Activated CD8-positive, alpha-beta memory T cell treated with anti-CD3 and anti-CD28 coated beads, Interleukin-2, amount 50 U/mL, for 48 hours (primary cell): ENCODE measurements around the gene CFH.
"Not testable (repeated sequence)": the region's sequence is repeated elsewhere in the genome, so short reads cannot be mapped to it uniquely, and the experiment has no call there.

Source experiments
- DNase-seq: peaks from one replicate; pipeline ENCODE4 v3.0.0-alpha.2; 2020

The CFH gene

DNA sequence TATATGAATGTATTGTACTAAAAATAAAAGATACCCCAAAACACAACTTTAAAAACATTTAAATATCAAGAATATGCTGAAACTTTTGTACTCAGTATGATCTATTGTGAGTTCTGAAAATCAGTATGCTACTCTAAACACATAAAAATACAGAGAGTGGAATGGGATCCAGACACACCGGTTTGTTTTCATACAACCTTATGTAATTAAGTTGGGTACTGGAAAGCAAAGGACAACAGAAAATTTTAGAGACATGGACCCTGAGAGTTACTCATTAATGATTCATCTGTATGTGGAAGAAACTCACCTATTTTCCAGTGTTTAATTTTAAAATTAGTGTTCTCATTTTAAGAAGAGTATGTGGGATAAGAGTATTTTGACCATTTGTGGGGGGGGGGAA, 121.9 kb downstream of the CFH start:
- DNase-seq = no peak

DNA sequence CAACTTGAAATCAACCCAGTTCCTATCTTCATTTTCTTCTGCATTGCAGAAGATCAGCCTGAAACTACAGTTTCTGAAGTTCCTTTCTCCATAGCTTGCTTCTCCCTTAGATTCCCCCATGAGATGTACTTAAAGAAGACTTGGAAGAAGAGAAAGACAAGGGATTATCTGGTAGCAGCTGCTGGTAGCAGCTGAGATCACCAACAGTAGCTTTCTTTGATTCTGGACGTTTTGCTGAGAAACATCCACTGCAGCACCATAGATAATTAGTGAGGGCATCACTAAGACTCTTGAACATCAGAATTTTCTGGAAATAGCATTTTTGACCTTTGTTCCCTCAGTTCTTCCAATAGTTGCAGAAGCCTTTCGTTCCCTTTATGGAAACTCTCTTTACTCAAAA, 122.3 kb downstream of the CFH start:
- no peak for DNase-seq

DNA sequence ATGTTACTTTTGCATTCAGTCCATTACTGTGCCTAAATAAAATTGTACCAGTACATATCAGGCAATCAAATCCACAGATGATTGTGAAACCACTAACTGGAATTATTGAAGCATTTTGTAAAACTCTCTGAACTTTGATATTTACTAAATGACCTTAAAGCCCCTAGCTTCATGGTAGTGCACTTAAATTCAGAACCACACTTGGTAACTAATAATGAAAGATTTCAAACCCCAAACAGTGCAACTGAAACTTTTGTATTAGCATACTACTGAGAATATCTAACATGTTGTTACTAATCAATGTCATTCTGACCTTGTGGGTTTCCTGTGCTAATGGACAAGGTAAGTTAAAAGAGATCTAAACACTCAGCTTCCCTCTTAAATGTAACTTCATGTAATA, 122.8 kb downstream of the CFH start, which contains the start of gene CFHR3:
CFHR3 (plus strand) TSS at position 238 of the 400 bp plus-strand sequence; CDS start at position 285, 47 bp downstream.
- no peak for DNase-seq

DNA sequence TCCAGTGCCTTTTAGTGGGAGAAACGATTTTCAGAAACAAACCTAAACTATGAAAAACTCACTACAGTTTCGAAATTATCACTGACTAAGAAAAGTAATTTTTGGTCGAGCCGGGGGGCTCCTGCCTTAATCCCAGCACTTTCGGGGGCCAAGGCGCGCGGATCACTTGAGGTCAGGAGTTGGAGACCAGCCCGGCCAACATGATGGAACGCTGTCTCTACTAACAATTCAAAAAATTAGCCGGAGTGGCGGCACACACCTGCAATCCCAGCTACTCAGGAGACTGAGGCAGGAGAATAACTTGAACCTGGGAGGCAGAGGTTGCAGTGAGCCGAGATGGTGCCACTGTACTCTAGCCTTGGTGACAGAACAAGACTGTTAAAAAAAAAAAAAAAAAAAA, 125.8 kb downstream of the CFH start:
- DNase-seq = no peak

DNA sequence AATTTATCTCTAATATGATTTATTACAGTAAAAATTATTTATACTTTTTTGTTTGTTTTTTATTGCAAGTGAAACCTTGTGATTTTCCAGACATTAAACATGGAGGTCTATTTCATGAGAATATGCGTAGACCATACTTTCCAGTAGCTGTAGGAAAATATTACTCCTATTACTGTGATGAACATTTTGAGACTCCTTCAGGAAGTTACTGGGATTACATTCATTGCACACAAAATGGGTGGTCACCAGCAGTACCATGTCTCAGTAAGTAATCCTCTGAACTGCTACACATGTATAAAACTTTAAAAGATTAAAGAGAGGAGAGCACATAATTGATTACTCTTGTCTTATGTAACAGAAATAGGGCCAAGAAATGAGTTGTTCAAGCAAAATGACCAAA, 127.2 kb downstream of the CFH start:
- DNase-seq = no peak

DNA sequence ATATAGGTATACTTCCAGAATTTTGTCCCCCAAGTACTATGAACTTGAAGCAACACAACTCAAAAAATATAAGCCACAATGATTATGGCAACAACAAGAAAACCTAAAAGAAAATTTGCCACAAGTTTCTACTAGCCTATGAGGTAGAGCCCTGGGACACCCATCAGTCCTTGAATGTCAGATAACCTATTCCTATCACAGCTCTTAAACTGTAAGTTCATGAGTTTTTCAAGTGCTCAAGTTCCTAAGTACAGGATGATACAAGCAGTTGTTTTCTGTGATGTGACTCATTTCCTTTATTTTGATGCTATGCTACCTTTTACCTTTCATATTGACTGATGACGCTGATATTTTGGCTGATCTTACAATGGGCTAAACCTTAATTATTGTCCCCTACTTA, 139.4 kb downstream of the CFH start:
- not testable (repeated sequence) for DNase-seq

DNA sequence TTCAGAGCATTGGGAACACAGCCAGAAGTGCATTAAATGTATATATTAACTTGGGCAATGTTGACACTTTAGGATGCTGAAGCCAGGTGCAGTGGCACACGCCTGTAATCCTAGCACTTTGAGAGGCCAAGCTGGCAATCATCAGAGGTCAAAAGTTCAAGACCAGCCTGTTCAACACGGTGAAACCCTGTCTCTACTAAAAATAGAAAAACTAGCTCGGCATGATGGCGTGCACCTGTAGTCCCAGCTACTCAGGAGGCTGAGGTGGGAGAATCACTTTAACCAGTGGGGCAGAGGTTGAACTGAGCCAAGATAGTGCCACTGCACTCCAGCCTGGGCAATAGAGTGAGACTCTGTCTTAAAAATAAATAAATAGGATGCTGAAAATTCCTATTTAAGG, 142.3 kb downstream of the CFH start:
- DNase-seq = not testable (repeated sequence)
